SH-SY5Y (cell line): ENCODE measurements around the gene MAGEB10.

ENCODE experiments used
- GATA2 ChIP-seq: IDR thresholded peaks from 2 replicates; pipeline ENCODE4 v1.6.1; 2011; ENCODE audit warnings: mild to moderate bottlenecking, low read depth, low read length
- GATA3 ChIP-seq: IDR thresholded peaks from 2 replicates; pipeline ENCODE4 v1.6.1; 2011; ENCODE audit warnings: low read depth, mild to moderate bottlenecking, low read length, moderate library complexity

- TF ChIP-seq GATA3 (no peak), GATA2 (no peak)
These were observed 10.2 kb upstream of the MAGEB10 start for GRCh38 chrX:27797575-27797974.
